Effector memory CD8-positive, alpha-beta T cell (primary cell): ENCODE data around the gene DARS2.
"Not testable (repeated sequence)": the region's sequence is repeated elsewhere in the genome, so short reads cannot be mapped to it uniquely, and the experiment has no call there.

ENCODE experiments used
- ATAC-seq: fragments of 150-1000 bp; cut with Tn5 transposase; replicated peaks from 2 replicates; pipeline ENCODE4 v1.10.0; 2021; ENCODE audit warnings: mild to moderate bottlenecking, moderate library complexity
- DNase-seq, 3 experiments: peaks; one replicate each; pipeline ENCODE4 v3.0.0; 2021
- H3K27ac Mint-ChIP-seq, 2 donors: one replicate each; pipeline ENCODE4 v1.8.0; 2022; ENCODE audit warnings: mild to moderate bottlenecking in 2 of 2, mixed read lengths in 2 of 2, moderate library complexity in 2 of 2
- H3K27me3 Mint-ChIP-seq, 2 donors: one replicate each; pipeline ENCODE4 v1.8.0; 2022; ENCODE audit warnings: mixed read lengths in 2 of 2
- H3K36me3 Mint-ChIP-seq: one replicate; pipeline ENCODE4 v1.8.0; 2022; ENCODE audit warnings: mild to moderate bottlenecking, moderate library complexity, mixed read lengths; ENCODE audit not compliant: insufficient read depth
- H3K4me1 Mint-ChIP-seq, 2 donors: one replicate each; pipeline ENCODE4 v1.8.0; 2022; ENCODE audit warnings: low read depth in 2 of 2, mixed read lengths in 2 of 2
- H3K4me3 Mint-ChIP-seq, 2 donors: one replicate each; pipeline ENCODE4 v1.8.0; 2022; ENCODE audit warnings: mild to moderate bottlenecking in 2 of 2, mixed read lengths in 2 of 2, moderate library complexity in 2 of 2
- H3K9me3 Mint-ChIP-seq, 2 donors: one replicate each; pipeline ENCODE4 v1.8.0; 2022; ENCODE audit warnings: mixed read lengths in 2 of 2

DARS2 gene

DNA sequence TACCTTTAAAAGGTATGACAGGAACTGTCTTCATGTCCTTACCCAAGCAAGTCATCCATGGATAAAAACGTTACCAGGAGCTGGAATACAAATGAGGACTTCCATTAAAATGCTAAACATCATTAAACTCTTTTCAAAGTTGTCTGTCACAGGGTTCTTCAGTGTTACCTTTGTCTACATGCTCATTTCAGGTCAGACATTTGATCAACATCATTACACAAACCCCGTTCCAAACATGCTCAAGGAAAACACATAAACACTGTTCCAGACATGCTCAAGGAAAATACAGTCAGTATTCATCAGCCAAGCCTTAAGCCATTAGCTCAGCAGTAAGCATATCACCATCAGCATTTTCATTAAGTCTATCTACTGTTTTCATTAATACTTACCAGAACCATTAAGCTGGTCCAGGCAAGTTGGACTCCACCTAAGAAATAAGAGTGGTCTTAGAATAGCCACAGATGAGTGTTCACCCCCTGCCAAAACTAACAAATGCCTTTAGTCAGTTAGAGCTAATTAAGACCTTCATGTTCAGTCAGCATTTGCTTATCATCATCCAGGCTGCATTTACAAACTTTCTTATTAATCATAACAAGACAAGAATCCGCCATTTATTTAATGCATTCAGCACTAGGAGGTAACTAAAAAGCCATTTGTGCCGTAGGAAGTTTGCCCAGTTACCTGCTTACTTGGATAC is 41.1 kb downstream of the DARS2 start:
- Mint-ChIP-seq H3K27ac (peak overlapping the region; percentile 96 to 97), H3K27me3 (no peaks in the 10 kb centered on the region), H3K9me3 (no peaks in the 10 kb centered on the region), H3K36me3 (peaks cover 80% of the 10 kb centered on the region), H3K4me1 (peaks cover 48 to 57% of the 10 kb centered on the region in 2 donors), H3K4me3 (peak overlapping the region; percentile 88 to 99)
- DNase-seq, result no peak
- no peak for ATAC-seq

GRCh38 chr1:173866413-173867115 is 42.1 kb downstream of the DARS2 start:
- DNase-seq (no peak), ATAC-seq (no peak)
- Mint-ChIP-seq H3K4me1 (peaks cover 51 to 65% of the 10 kb centered on the region in 2 donors), H3K4me3 (peak overlapping the region; percentile 88 to 99), H3K36me3 (peaks cover 76% of the 10 kb centered on the region), H3K9me3 (no peaks in the 10 kb centered on the region), H3K27ac (peak overlapping the region; percentile 96 to 97), H3K27me3 (no peaks in the 10 kb centered on the region)

- H3K4me1 Mint-ChIP-seq, result peaks cover 54 to 68% of the 10 kb centered on the region in 2 donors
- H3K27ac Mint-ChIP-seq, result peak overlapping the region; percentile 96 to 97
- no peaks in the 10 kb centered on the region for H3K9me3 Mint-ChIP-seq
- no peaks in the 10 kb centered on the region for H3K27me3 Mint-ChIP-seq
- peaks cover 76% of the 10 kb centered on the region for H3K36me3 Mint-ChIP-seq
- DNase-seq (no peak), ATAC-seq (no peak)
- H3K4me3 Mint-ChIP-seq, result peak overlapping the region; percentile 88 to 99
Observed at GRCh38 chr1:173867141-173867752, 42.8 kb downstream of the DARS2 start.

GRCh38 chr1:173867753-173868265 is 43.3 kb downstream of the DARS2 start, which contains the start of gene GAS5:
TSS of gene GAS5 (minus strand) at chr1:173867989.
- peak within 1 kb of the TSS; percentile 96 to 97 for H3K27ac Mint-ChIP-seq
- peak; percentile 97 to 99 (median 98) for DNase-seq
- H3K9me3 Mint-ChIP-seq, result no peaks in the 10 kb centered on the region
- no peaks in the 10 kb centered on the region for H3K27me3 Mint-ChIP-seq
- peaks cover 70% of the 10 kb centered on the region for H3K36me3 Mint-ChIP-seq
- ATAC-seq, result peak; percentile 77
- peak within 1 kb of the TSS; percentile 88 to 99 for H3K4me3 Mint-ChIP-seq
- peaks cover 56 to 69% of the 10 kb centered on the region in 2 donors for H3K4me1 Mint-ChIP-seq

- Mint-ChIP-seq H3K4me1 (peaks cover 56 to 73% of the 10 kb centered on the region in 2 donors), H3K27me3 (no peaks in the 10 kb centered on the region), H3K27ac (peak within 1 kb of the TSS; percentile 96 to 97), H3K36me3 (peaks cover 64% of the 10 kb centered on the region), H3K9me3 (no peaks in the 10 kb centered on the region), H3K4me3 (peak within 1 kb of the TSS; percentile 88 to 99)
- ATAC-seq (peak; percentile 54), DNase-seq (peak; percentile 72 to 80 (median 80))
Observed at GRCh38 chr1:173868266-173869020, 44.0 kb downstream of the DARS2 start, which contains the start of gene ZBTB37. TSS of gene ZBTB37 (plus strand) at chr1:173868380. CDS start at chr1:173870226, 1,846 bp downstream.

DNA sequence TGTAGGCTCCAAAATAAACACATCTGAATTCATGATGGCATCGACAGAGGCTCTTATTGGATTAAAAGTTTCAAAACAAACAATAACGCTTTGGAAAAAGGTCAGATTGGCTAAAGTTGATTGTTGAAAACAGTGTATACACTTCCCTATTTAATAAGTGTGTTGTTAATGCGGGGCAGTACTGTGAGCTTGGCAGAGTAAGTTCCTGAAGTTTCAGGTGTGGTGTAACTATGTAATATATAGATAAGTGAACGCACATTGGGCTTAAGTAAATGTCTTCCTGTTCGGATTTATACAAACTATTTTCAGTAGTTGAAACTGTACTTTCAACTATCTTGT is 44.5 kb downstream of the DARS2 start:
- H3K36me3 Mint-ChIP-seq, result peaks cover 63% of the 10 kb centered on the region
- DNase-seq, result no peak
- ATAC-seq, result no peak

GRCh38 chr1:173870252-173871075 is 46.0 kb downstream of the DARS2 start:
- DNase-seq (peak; percentile 11 to 35 (median 21)), ATAC-seq (peak; percentile 5)
- H3K27ac Mint-ChIP-seq, result peak overlapping the region; percentile 87 to 96
- H3K9me3 Mint-ChIP-seq, result no peaks in the 10 kb centered on the region
- H3K4me3 Mint-ChIP-seq, result peak overlapping the region; percentile 63 to 88
- H3K4me1 Mint-ChIP-seq, result peaks cover 41 to 58% of the 10 kb centered on the region in 2 donors
- no peaks in the 10 kb centered on the region for H3K27me3 Mint-ChIP-seq
- peaks cover 57% of the 10 kb centered on the region for H3K36me3 Mint-ChIP-seq

More for the DNA sequence above, 44.5 kb downstream of the DARS2 start:
- Mint-ChIP-seq H3K4me1 (peaks cover 52 to 73% of the 10 kb centered on the region in 2 donors), H3K9me3 (no peaks in the 10 kb centered on the region), H3K4me3 (peak overlapping the region; percentile 88 to 99), H3K27me3 (no peaks in the 10 kb centered on the region), H3K27ac (peak overlapping the region; percentile 96 to 97)

GRCh38 chr1:173871091-173871490 is 46.6 kb downstream of the DARS2 start:
- H3K9me3 Mint-ChIP-seq, result no peaks in the 10 kb centered on the region
- peaks cover 35 to 57% of the 10 kb centered on the region in 2 donors for H3K4me1 Mint-ChIP-seq
- H3K4me3 Mint-ChIP-seq, result peak overlapping the region; percentile 63 to 88
- peaks cover 57% of the 10 kb centered on the region for H3K36me3 Mint-ChIP-seq
- no peak for DNase-seq
- no peak for ATAC-seq
- no peaks in the 10 kb centered on the region for H3K27me3 Mint-ChIP-seq
- H3K27ac Mint-ChIP-seq, result peak overlapping the region; percentile 87 to 96

- H3K9me3 Mint-ChIP-seq, result no peaks in the 10 kb centered on the region
- H3K27me3 Mint-ChIP-seq, result no peaks in the 10 kb centered on the region
- peaks cover 57% of the 10 kb centered on the region for H3K36me3 Mint-ChIP-seq
- DNase-seq (no peak), ATAC-seq (no peak)
- H3K27ac Mint-ChIP-seq, result peak overlapping the region; percentile 87 to 96
- peak overlapping the region; percentile 63 to 88 for H3K4me3 Mint-ChIP-seq
- peaks cover 31 to 53% of the 10 kb centered on the region in 2 donors for H3K4me1 Mint-ChIP-seq
Observed at GRCh38 chr1:173871500-173871899, 47.0 kb downstream of the DARS2 start.

GRCh38 chr1:173876732-173877131 is 52.3 kb downstream of the DARS2 start:
- Mint-ChIP-seq H3K4me1 (peaks cover 4 to 23% of the 10 kb centered on the region in 2 donors), H3K27ac (no peak overlapping the region), H3K27me3 (no peaks in the 10 kb centered on the region), H3K4me3 (no peak overlapping the region), H3K36me3 (peaks cover 46% of the 10 kb centered on the region), H3K9me3 (no peaks in the 10 kb centered on the region)
- DNase-seq (no peak), ATAC-seq (no peak)

DNA sequence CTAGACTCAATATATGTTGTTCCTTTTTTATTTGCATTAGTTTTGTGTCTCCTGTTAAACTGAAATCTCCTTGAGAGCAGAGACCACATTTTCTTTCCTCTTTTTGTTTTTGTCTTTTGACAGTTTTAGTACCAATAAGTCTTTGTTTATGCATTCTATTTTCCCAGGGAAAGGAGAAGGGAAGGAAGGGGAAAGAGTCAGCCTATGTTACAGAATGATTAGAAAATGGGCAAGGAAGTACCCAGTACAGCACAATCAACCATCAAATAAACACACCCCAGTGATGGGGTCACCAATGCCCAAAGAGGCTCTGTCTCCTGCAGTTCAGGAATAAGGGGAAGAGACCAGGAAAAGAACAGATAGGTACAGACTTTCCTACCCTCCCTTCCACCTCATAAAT is 53.8 kb downstream of the DARS2 start:
- peaks cover 0 to 16% of the 10 kb centered on the region in 2 donors for H3K4me1 Mint-ChIP-seq
- H3K9me3 Mint-ChIP-seq, result no peaks in the 10 kb centered on the region
- ATAC-seq (no peak), DNase-seq (no peak)
- no peak overlapping the region for H3K4me3 Mint-ChIP-seq
- H3K27me3 Mint-ChIP-seq, result no peaks in the 10 kb centered on the region
- H3K27ac Mint-ChIP-seq, result no peak overlapping the region
- H3K36me3 Mint-ChIP-seq, result peaks cover 49% of the 10 kb centered on the region

GRCh38 chr1:173881117-173881516 is 56.6 kb downstream of the DARS2 start:
- Mint-ChIP-seq H3K4me1 (peaks cover 9 to 14% of the 10 kb centered on the region in 2 donors), H3K36me3 (peaks cover 39% of the 10 kb centered on the region)
- DNase-seq, ATAC-seq, H3K4me3 Mint-ChIP-seq, H3K9me3 Mint-ChIP-seq, H3K27ac Mint-ChIP-seq, H3K27me3 Mint-ChIP-seq: not testable (repeated sequence)
